GM18520 (cell line): Measurements from ENCODE around the gene BAG1.

Experiments
- ATAC-seq: cut with Tn5 transposase; IDR thresholded peaks from one replicate; pipeline ENCODE4 v1.9.1; 2021; ENCODE audit not compliant: unreplicated experiment

The BAG1 gene

GRCh38 chr9:33245341-33245740 is 19.2 kb downstream of the BAG1 start:
- ATAC-seq = no peak

- no peak for ATAC-seq
Measured at GRCh38 chr9:33244137-33244784, 20.2 kb downstream of the BAG1 start.

GRCh38 chr9:33242609-33243134 is 21.8 kb downstream of the BAG1 start:
- no peak for ATAC-seq

GRCh38 chr9:33241298-33241697 is 23.2 kb downstream of the BAG1 start:
- no peak for ATAC-seq

GRCh38 chr9:33239921-33240320 is 24.6 kb downstream of the BAG1 start, which contains the start of gene SPINK4:
Gene SPINK4, plus strand, starts transcription at chr9:33240167. Its CDS starts 42 bp downstream, at chr9:33240209.
- no peak for ATAC-seq

- no peak for ATAC-seq
Measured at GRCh38 chr9:33236571-33236970, 27.9 kb downstream of the BAG1 start.

GRCh38 chr9:33234511-33235467 is 29.7 kb downstream of the BAG1 start:
- ATAC-seq = no peak

GRCh38 chr9:33233626-33234342 is 30.7 kb downstream of the BAG1 start:
- ATAC-seq = no peak

GRCh38 chr9:33232815-33233214 is 31.7 kb downstream of the BAG1 start:
- no peak for ATAC-seq

- ATAC-seq = no peak
Measured at GRCh38 chr9:33231623-33231942, 32.9 kb downstream of the BAG1 start.

- no peak for ATAC-seq
Measured at GRCh38 chr9:33230756-33231622, 33.5 kb downstream of the BAG1 start.

GRCh38 chr9:33229359-33230114 is 35.0 kb downstream of the BAG1 start:
- no peak for ATAC-seq

- no peak for ATAC-seq
Measured at GRCh38 chr9:33228606-33229005, 35.9 kb downstream of the BAG1 start.

- no peak for ATAC-seq
Measured at GRCh38 chr9:33227741-33228140, 36.8 kb downstream of the BAG1 start.

GRCh38 chr9:33227008-33227398 is 37.5 kb downstream of the BAG1 start:
- ATAC-seq = no peak

GRCh38 chr9:33225319-33226147 is 39.0 kb downstream of the BAG1 start:
- ATAC-seq = no peak

GRCh38 chr9:33223696-33224095 is 40.8 kb downstream of the BAG1 start:
- no peak for ATAC-seq

- no peak for ATAC-seq
Measured at GRCh38 chr9:33222031-33222430, 42.5 kb downstream of the BAG1 start.

- no peak for ATAC-seq
Measured at GRCh38 chr9:33221568-33221884, 43.0 kb downstream of the BAG1 start.
